DND-41 (cell line): ENCODE data around the gene NUDT1.

ENCODE experiments used
- ATAC-seq: fragments of 200-7000 bp; cut with Tn5 transposase; 3 replicates; pipeline ENCODE4 v1.9.1; 2021; ENCODE audit warnings: low read depth; ENCODE audit not compliant: insufficient read depth
- DNase-seq: peaks from one replicate; pipeline ENCODE4 v3.0.0-alpha.2; 2020
- H2AFZ ChIP-seq: 2 replicates; pipeline ENCODE4 v1.6.0; 2012; ENCODE audit warnings: low read depth, low read length
- H3K27ac ChIP-seq: 2 replicates; pipeline ENCODE4 v1.5.1; 2012; ENCODE audit warnings: low read length, inconsistent platforms
- H3K27me3 ChIP-seq: fragments of 200-600 bp; sonication (generic); 2 replicates; pipeline ENCODE4 v1.6.0; 2012; ENCODE audit warnings: low read length, mild to moderate bottlenecking, inconsistent platforms; ENCODE audit not compliant: insufficient read depth, poor library complexity
- H3K36me3 ChIP-seq: 2 replicates; pipeline ENCODE4 v1.5.1; 2012; ENCODE audit warnings: low read length, inconsistent platforms; ENCODE audit not compliant: insufficient read depth
- H3K4me1 ChIP-seq: 2 replicates; pipeline ENCODE4 v1.5.1; 2012; ENCODE audit warnings: mild to moderate bottlenecking, low read length; ENCODE audit not compliant: insufficient read depth
- H3K4me2 ChIP-seq: 2 replicates; pipeline ENCODE4 v1.6.0; 2012; ENCODE audit warnings: mild to moderate bottlenecking, moderate library complexity, low read length, inconsistent platforms; ENCODE audit not compliant: insufficient read depth
- H3K4me3 ChIP-seq, 2 experiments: fragments of 200-600 bp in 1 of 2; shearing (Covaris generic) in 1 of 2; 2 replicates each; pipeline ENCODE4 v1.5.1; 2012 to 2016; ENCODE audit warnings: inconsistent platforms in 2 of 2, low read length in 2 of 2, mild to moderate bottlenecking in 2 of 2, low read depth in 1 of 2, moderate library complexity in 1 of 2
- H3K79me2 ChIP-seq: 2 replicates; pipeline ENCODE4 v1.6.0; 2012; ENCODE audit warnings: low read length, inconsistent platforms; ENCODE audit not compliant: insufficient read depth
- H3K9ac ChIP-seq: 2 replicates; pipeline ENCODE4 v1.6.0; 2012; ENCODE audit warnings: low read depth, mild to moderate bottlenecking, inconsistent platforms, low read length, moderate library complexity
- H3K9me3 ChIP-seq: 2 replicates; pipeline ENCODE4 v1.5.1; 2012; ENCODE audit warnings: low read length, moderate library complexity, mild to moderate bottlenecking, inconsistent platforms; ENCODE audit not compliant: insufficient read depth, severe bottlenecking
- H4K20me1 ChIP-seq: 2 replicates; pipeline ENCODE4 v1.6.0; 2012; ENCODE audit warnings: low read length; ENCODE audit not compliant: insufficient read depth
- EZH2 ChIP-seq: IDR thresholded peaks from 3 replicates; pipeline ENCODE4 v1.6.1; 2012; ENCODE audit warnings: borderline replicate concordance, low read depth, mild to moderate bottlenecking, moderate library complexity, low read length, inconsistent platforms; ENCODE audit not compliant: severe bottlenecking
- TF ChIP-seq, protein P1 (sequence below): IDR thresholded peaks from 2 replicates; pipeline ENCODE4 v1.5.1; 2012; ENCODE audit warnings: borderline replicate concordance, low read length, moderate library complexity, mild to moderate bottlenecking; ENCODE audit not compliant: poor library complexity, severe bottlenecking; ENCODE audit errors: extremely low read depth

NUDT1 gene

DNA sequence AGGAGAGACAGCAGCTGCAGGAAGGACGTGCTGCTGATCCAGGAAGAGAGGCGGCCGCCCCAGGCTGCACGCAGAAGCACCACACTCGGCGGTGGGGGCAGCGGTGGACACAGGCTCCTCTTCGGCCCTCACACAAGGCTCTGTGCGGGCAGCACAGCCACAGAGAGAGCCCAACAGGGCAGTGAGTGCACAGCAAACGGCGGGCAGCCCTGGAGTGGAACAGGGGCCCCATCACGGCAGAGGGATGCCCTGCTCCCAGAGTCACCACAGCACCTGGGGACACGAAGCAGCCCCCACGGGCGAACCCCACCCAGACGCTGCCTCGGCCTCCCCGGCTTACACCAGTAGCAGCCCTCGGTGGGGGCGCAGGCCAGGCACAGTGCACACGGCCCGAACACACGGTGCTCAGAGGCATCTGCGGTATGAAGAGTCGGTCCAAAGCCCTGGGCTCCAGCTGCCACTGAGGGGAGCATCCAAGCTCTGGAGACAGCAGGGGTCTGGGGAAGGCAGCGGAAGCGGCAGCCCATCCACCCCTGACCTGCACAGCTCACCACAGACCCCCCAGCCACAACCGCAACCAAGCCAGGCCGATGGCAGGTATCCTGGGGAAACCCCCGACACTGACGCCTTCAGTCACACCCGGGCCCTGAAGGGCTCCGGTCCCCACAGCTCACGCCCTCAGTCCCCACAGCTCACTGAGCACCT, 16.8 kb downstream of the NUDT1 start:
- ATAC-seq, result no peak
- no peak overlapping the region for H3K4me2 ChIP-seq
- H3K9ac ChIP-seq, result no peak overlapping the region

GRCh38 chr7:2259480-2259879, 17.5 kb downstream of the NUDT1 start:
- DNase-seq (no peak), ATAC-seq (no peak)
- Histone ChIP-seq H3K79me2 (no peaks in the 10 kb centered on the region), H3K27me3 (no peaks in the 10 kb centered on the region), H4K20me1 (no peaks in the 10 kb centered on the region), H3K4me1 (no peaks in the 10 kb centered on the region), H3K27ac (no peak overlapping the region), H2AFZ (no peak overlapping the region), H3K9me3 (no peaks in the 10 kb centered on the region), H3K4me2 (no peak overlapping the region), H3K9ac (no peak overlapping the region), H3K36me3 (peaks cover 42% of the 10 kb centered on the region), H3K4me3 (no peak overlapping the region)
- TF ChIP-seq, protein P1, sequence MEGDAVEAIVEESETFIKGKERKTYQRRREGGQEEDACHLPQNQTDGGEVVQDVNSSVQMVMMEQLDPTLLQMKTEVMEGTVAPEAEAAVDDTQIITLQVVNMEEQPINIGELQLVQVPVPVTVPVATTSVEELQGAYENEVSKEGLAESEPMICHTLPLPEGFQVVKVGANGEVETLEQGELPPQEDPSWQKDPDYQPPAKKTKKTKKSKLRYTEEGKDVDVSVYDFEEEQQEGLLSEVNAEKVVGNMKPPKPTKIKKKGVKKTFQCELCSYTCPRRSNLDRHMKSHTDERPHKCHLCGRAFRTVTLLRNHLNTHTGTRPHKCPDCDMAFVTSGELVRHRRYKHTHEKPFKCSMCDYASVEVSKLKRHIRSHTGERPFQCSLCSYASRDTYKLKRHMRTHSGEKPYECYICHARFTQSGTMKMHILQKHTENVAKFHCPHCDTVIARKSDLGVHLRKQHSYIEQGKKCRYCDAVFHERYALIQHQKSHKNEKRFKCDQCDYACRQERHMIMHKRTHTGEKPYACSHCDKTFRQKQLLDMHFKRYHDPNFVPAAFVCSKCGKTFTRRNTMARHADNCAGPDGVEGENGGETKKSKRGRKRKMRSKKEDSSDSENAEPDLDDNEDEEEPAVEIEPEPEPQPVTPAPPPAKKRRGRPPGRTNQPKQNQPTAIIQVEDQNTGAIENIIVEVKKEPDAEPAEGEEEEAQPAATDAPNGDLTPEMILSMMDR, result no peak
- no peak for TF ChIP-seq EZH2

More for the DNA sequence above, 16.8 kb downstream of the NUDT1 start:
- TF ChIP-seq, protein P1, result no peak
- no peak for TF ChIP-seq EZH2
- no peak overlapping the region for H3K4me3 ChIP-seq
- H3K9me3 ChIP-seq, result no peaks in the 10 kb centered on the region
- no peaks in the 10 kb centered on the region for H4K20me1 ChIP-seq
- no peaks in the 10 kb centered on the region for H3K4me1 ChIP-seq
- H2AFZ ChIP-seq, result no peak overlapping the region
- H3K27me3 ChIP-seq, result no peaks in the 10 kb centered on the region
- no peak overlapping the region for H3K27ac ChIP-seq
- no peak for DNase-seq
- H3K79me2 ChIP-seq, result no peaks in the 10 kb centered on the region
- peaks cover 42% of the 10 kb centered on the region for H3K36me3 ChIP-seq

- ATAC-seq (no peak), DNase-seq (no peak)
- no peak for TF ChIP-seq EZH2
- TF ChIP-seq, protein P1, result no peak
- Histone ChIP-seq H3K9me3 (no peaks in the 10 kb centered on the region), H3K27ac (no peak overlapping the region), H3K36me3 (peaks cover 32% of the 10 kb centered on the region), H3K4me2 (no peak overlapping the region), H3K79me2 (no peaks in the 10 kb centered on the region), H3K27me3 (no peaks in the 10 kb centered on the region), H3K4me1 (no peaks in the 10 kb centered on the region), H3K4me3 (no peak overlapping the region), H2AFZ (no peak overlapping the region), H4K20me1 (no peaks in the 10 kb centered on the region), H3K9ac (no peak overlapping the region)
These were observed 18.8 kb downstream of the NUDT1 start for GRCh38 chr7:2260820-2261219.

GRCh38 chr7:2261611-2262010, 19.6 kb downstream of the NUDT1 start:
- no peak overlapping the region for H3K27ac ChIP-seq
- H3K36me3 ChIP-seq, result peaks cover 32% of the 10 kb centered on the region
- H3K4me1 ChIP-seq, result no peaks in the 10 kb centered on the region
- no peaks in the 10 kb centered on the region for H3K27me3 ChIP-seq
- TF ChIP-seq, protein P1, result no peak
- no peak for TF ChIP-seq EZH2
- ATAC-seq, result no peak
- no peaks in the 10 kb centered on the region for H3K9me3 ChIP-seq
- H3K4me2 ChIP-seq, result no peak overlapping the region
- H3K4me3 ChIP-seq, result no peak overlapping the region
- H3K9ac ChIP-seq, result no peak overlapping the region
- no peaks in the 10 kb centered on the region for H4K20me1 ChIP-seq
- H2AFZ ChIP-seq, result no peak overlapping the region
- no peaks in the 10 kb centered on the region for H3K79me2 ChIP-seq
- DNase-seq, result no peak
